Activated T-cell treated with anti-CD3 and anti-CD28 coated beads, Interleukin-2, amount 50 U/mL, for 1 hour (primary cell): ENCODE results near the gene DEDD.

ENCODE experiments used
- DNase-seq: peaks from one replicate; pipeline ENCODE4 v3.0.0-alpha.2; 2020

Gene DEDD

DNA sequence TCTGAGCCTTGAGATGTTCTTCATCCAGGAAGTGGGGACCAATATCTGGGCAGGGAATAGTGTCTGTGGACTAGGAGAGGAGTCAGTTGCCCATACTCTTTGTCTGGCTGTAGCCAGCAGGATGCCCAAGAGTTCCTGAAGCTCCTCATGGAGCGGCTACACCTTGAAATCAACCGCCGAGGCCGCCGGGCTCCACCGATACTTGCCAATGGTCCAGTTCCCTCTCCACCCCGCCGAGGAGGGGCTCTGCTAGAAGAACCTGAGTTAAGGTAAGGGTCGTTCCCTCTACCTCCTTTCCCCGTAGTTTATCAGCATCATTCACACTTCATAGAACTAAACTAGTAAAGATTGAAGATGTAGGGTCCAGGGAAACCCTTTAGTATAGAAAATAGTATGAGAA lies 30.3 kb upstream of the DEDD start:
- no peak for DNase-seq

DNA sequence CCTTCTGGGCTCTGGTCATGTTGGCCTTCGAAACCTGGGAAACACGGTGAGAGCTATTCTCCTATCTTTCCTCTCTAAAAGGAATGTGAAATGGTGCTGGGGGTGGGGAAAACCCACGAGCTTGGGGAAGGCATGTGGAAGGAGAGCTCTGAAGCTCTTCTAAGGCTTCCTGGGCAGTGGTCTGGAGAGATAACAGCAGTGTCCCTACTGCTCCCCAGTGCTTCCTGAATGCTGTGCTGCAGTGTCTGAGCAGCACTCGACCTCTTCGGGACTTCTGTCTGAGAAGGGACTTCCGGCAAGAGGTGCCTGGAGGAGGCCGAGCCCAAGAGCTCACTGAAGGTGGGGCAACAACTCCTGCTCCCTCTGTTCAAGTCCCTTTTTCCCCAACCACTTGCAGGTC lies 29.6 kb upstream of the DEDD start:
- DNase-seq: no peak

DNA sequence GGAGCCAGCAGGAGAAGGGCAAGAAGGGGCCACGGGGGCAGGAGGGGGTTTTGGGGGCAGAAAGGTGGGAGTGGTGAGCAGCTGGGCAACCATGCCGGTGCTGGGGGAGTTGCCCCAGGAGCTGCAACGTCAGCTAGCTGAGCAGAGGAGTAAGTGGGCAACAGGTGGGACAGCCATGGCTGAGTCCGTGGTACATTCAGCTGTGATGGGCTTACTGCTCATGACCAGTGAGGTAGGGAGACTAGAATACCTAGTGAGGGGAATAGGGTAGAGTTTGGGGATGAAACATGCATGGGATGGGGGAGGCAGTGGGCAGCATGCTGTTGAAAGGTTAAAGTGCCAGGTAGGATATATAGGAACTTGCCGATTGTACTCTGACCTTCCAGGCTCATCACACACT lies 29.2 kb upstream of the DEDD start:
- no peak for DNase-seq

DNA sequence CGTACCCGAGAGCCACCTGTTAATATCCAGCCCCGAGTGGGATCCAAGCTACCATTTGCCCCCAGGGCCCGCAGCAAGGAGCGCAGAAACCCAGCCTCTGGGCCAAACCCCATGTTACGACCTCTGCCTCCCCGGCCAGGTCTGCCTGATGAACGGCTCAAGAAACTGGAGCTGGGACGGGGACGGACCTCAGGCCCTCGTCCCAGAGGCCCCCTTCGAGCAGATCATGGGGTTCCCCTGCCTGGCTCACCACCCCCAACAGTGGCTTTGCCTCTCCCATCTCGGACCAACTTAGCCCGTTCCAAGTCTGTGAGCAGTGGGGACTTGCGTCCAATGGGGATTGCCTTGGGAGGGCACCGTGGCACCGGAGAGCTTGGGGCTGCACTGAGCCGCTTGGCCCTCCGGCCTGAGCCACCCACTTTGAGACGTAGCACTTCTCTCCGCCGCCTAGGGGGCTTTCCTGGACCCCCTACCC lies 28.2 kb upstream of the DEDD start:
- DNase-seq: no peak

DNA sequence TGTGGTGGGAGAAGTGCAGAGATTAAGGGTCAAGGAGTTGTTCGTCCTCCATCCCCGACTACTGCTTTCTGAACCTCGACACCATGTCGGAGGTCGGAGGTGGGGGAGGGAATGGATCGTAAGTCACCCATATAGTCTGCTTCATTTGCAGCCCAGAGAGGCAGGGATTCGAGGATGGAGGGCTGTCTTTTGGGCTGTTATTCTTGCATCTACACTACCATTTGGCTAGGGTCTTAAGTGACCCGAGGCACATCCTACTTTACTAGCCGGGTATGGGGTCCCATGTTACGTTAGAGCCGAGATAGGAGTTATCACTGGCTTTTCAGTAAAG lies 27.4 kb upstream of the DEDD start:
- DNase-seq: no peak

DNA sequence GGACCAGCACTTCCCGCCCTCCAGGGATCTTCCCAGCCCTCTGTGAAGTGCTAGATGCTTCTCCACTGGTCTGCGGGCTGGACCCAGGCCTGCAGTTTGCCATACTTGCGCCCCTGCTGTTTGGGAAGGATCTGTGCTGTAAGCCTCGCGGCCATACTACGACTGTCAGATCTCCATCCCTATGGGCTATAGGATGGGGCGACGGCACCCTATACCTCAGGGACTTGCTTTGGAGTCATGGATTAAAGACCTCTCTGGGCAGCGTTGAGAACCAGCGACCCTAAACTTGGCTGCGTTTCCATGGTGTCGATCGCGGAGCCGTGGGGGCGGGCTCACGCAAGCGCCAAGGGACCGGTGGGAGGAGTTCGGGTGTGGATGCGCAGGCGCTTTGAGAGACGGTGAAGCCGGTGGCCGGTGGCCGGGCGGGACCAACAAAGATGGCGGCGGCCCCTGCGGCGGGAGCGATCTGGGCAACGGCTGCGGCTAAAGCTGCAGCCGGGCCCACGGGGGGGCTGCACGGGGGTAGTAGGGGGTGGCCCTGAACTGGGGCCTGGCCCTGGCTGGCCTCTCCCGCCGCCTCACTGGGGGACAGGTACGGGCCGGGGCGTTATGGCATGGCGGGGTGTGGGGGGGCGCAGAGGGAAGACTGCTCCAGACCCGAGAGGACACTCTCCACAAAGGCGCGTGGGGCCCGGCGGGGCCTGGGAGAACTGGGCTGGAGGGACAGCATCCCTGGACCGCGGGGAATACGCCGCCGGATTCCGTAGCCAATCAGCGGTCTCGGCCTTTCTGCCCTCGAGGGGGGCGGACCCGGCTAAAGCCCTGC lies 26.8 kb upstream of the DEDD start, which contains the start of gene USP21:
USP21 (plus strand) TSS at position 414 of the 826 bp plus-strand sequence. CDS start 1,141 bp downstream, outside the sequence.
- DNase-seq: peak; percentile 93

DNA sequence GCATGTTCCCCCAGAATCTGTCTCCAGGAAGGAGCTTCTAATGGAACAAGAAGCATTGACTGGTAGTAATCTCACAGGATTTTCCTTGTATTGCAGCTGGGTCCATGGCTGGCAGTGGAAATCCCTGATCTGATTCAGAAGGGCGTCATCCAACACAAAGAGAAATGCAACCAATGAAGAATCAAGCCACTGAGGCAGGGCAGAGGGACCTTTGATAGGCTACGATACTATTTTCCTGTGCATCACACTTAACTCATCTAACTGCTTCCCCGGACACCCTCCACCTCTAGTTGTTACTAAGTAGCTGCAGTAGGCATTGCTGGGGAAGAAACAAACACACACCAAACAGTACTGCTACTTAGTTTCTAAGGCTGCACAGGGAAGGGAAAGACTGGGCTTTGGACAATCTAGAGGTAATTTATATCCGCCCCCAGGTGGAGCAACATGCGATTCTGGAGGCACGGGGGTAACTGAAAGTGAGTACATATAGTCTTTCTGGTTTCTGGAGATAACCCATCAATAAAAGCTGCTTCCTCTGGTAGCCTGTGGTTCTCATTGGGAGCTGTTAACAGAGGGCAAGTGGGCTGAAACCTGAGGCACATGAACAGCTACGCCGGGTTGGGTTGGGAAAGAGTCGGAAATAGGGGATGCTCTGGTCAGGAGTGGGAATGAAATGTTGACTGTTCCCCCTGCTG lies 26.0 kb upstream of the DEDD start:
- no peak for DNase-seq

DNA sequence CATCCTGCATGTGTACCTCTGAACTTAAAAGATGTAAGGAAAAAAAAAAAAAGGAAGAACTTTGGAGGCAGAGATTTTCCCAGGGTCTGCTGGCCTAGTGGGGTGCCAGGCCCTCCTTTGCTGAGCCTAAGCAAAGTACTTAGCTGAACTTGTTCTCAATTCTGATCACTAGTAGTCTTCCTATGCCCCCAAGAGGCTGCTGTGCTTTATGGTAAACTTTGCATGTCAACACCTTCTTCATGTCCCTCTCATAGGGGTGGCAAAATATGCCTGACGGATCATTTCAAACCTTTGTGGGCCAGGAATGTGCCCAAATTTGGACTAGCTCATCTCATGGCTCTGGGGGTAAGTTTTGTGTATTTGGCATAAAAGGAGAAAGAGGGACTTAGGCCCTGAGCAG lies 25.4 kb upstream of the DEDD start:
- DNase-seq: no peak

DNA sequence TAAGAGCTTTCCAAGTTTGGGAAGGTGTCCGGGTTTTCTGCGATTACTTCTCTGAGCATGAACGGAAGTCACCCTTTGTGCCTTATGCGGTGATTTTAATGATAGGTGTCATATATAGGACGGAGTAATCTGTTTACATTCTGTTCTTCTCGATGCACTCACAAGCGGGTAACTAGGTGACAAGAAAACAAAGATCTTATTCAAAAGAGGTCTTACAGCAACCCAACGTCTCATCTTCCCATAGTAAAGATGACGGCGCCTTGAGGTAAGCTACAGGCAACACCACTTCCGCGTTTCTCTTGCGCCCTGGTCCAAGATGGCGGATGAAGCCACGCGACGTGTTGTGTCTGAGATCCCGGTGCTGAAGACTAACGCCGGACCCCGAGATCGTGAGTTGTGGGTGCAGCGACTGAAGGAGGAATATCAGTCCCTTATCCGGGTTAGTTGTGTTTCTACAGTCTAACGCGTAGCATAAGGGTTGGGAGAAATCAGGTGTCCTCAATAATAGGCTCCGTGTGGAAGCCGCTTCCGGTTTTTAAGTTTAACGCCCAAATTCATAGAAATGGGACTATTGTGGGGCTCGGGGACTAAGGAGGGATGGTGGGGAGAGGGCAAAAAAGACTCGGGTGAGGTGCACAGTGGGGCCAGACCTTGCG lies 21.3 kb upstream of the DEDD start, which contains the start of gene UFC1:
UFC1 (plus strand) TSS at position 297 of the 656 bp plus-strand sequence; CDS start at position 317, 20 bp downstream.
- peak; percentile 80 for DNase-seq

DNA sequence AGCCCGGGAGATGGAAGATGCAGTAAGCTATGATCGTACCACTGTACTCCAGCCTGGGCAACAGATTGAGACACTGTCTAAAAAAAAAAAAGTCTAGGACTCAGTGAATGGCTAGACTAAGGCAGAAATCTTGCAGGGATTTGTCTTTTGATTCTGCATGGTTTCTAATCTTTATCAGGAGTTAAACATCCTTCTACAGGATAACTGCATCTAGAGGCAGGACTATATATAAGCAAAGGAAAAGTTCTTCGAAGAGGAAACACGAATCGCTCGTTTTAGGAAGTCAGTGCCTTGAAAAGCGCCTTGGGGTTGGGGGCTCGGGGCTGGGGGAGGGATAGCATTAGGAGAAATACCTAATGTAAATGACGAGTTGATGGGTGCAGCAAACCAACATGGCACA lies 20.7 kb upstream of the DEDD start:
- DNase-seq: no peak

DNA sequence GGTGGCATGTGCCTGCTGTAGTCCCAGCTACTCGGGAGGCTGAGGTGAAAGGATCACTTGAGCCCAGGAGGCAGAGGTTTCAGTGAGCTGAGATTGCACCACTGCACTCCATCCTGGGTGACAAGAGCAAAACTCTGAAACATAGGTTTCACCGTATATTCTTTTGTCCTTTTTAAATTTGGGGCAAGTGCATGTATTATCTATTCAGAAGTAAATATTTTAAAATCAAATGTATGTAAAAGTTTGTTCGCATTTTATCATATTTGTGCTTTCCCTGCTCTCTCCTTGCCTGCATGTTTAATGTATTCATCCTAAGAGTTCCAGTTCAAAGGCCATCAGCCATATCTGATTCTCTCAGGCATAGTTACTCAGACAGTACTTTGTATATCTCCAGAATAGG lies 13.4 kb upstream of the DEDD start:
- no peak for DNase-seq

DNA sequence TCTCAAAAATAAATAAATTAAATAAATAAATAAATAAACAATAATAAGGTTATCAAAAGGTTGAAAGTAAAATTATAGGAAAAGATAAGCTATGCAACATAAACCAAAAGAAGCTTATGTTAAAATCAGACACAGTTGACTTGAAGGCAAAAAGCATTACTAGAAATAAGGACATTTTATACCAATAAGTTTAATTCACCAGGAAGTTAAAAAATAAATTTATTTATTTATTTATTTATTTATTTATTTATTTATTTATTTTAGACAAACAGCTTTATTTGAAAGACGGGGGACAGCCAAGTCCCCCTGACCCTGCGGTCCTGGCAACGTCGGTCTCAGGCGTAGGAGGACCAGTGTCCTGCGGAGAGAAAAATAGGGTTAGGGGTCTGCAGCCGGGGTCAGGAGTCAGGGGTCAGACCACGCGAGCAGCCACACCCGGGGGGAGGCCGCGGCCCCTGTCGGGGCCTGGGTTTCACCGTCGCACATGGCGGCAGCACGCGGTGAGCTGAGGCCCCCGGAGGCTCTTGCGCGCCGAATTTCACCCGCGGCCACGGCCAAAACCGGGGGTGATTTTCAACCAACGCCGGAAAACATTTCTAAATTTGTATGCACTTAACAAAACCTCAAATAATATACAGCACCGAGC lies 8.4 kb upstream of the DEDD start:
- no peak for DNase-seq

DNA sequence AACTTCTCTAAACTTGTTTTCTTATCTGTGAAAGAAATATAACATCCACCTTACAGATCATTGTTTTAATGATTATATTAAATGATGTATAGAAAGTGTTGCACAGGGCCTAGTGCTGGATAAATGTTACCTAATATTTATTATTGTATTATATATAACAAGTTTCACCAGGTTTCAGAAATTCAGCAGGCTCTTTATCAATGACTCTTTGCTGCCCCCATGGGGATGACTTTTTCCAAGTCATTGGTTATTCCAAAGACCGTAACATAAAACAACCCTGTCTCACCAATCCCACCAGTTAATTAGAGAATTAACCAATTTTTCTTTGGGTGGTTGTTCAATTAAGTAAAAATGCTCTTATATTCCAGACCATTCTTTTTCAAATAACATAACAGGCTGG lies 7.3 kb upstream of the DEDD start:
- DNase-seq: no peak

DNA sequence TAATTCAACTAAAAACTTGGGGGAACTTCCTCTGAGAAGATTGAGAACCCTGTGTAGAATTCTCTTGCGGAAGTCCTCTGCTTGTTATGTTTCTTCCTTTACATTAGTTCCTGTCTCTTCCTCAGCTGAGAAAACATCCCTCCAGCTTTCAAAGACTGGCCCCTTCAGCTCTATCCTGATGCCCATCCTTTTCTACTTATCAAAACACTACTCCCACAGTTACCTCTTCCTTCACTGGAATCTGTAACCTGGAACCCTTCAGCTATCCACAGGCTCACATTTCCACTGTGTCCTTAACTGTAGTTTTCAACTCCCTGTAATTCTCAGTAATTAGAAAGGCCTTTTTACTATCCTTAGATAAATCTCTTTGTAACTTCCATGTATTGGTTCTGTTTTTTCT lies 6.0 kb upstream of the DEDD start:
- DNase-seq: no peak

DNA sequence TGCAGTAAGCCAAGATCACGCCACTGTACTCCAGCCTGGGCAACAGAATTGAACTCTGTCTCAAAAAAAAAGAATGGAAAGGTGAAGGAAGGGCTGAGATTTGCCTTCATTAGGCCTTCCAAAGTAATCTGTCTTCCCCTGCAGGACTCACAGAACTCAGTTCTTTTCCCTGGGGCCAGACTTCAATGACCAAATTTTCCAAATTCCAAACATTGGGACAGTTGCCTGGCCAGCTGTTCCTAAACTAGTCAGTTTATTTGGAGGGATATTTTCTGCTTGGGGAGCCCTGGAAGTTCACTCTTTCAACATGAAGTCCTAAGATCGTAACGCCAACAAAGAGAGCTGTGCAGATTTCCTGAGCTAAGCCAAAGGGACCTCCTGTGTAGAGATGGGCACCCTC lies 5.4 kb upstream of the DEDD start:
- no peak for DNase-seq

DNA sequence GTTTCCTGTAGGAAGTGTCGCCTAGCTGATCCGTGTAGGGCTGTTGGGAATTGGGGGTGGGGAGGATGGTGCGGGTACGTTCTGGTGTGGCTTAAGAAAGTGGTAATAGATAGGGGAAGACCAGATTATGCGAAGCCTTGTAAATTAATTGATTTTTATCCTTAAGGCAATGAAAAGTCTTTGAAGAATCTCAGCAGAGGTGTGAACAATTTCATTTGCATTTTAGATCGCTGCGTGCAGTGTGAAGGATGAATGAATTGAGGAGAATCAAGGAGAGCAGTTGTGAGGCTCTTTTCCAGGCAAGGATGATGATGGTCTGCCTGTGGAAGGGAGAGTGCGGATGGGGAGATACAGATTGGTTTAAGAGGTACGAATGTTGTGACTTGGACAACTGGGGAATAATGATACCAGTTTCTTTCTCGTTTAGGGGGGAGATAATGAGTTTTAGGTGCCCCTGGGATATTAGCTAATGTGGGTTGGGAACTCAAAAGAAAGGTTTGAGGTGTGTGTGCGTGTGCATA lies 813 bp upstream of the DEDD start:
- DNase-seq: no peak

DNA sequence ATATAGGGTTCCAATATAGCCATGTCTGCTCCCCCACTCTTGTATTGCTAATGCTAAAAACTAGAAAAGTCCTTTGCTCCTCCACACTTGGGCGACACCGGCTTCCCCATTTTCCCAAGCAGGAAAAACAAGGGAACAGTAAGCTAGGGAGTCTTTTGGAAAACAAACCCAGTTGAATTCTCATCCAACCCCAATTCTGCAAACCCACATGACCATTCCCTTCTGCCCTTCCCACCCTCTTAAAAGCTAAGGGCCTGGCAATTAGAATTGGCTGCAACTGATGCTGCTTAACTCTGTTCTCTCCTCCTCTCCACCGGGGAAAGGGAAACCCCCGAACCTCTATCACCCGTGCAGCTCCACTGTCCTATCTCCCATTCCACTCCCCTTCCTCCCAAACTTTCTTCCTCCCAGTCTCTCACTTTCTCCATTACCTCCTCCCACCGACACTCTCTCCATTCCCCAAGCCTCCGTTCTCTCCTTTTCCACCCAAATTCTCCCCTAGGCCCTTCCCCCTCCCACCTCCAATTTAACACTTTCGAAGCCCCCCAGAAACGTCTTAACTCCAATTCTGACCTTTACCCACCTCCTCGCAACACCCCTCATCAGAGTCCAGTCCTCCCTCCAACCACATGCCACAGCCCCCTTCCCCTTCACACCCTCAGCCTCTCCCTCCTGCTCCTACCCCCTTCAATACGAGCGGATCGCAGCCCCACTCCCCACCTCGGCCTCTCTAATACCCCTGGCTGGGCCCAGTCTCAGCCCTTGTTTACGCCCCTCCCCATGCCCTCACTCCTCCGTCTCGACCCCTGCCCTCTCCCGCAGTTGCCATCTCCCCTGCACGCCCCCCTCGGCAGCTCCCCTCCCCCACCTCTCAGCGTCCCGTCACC lies 701 bp downstream of the DEDD start:
- no peak for DNase-seq

DNA sequence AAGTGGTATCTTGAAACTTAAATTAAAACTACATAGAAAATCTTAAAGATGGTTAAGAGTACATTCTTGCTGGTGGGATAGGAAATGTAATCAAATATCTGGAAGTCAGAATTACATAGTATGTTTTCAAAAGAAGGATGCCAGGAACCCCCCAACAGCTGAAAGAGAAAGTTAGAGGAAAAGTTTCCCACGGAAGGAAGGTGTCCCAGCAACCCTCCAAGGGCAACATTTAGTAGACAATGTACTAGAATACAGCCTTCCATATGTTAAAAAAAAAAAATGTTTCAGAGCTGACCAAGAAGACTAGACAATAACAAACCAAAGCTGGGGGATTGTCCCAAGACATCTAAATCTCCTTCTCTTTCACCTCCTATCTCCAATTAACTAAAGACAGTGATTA lies 2.2 kb downstream of the DEDD start:
- no peak for DNase-seq

DNA sequence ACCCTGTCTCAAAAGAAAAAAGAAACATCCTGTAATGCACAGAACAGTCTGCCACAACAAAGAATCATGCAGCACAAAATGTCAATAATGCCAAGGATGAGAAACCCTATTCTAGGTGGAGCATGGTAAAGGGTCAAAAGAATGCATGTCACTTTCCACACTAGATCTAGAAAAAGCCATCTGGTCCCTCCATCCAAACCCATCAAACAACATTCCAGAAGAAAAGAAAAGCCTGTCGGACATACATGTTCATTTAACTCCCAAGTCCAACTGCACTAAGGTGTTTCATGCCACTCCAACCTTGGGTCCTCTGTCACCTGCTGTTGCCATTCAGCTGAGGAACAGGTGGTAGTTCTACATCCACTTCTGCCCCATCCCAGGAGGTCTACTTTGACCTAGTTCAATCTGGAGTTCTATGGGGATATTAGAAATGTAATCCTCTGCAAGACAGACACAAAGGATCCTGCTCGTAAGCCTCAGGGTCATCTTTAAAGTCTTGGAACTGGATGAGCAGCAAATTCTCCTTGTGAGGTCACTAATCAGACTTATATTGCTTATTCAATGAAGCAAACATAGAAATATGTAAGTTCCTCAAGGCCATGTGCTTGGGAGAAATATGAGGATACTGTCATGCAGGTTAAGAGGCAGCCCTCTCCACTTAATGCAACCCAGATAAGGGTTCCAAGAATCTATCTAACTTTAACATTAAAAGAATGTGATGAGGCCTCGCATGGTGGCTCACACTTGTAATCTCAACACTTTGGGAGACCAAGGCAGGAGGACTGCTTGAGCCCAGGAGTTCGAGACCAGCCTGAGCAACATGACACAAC lies 3.7 kb downstream of the DEDD start:
- DNase-seq: no peak

DNA sequence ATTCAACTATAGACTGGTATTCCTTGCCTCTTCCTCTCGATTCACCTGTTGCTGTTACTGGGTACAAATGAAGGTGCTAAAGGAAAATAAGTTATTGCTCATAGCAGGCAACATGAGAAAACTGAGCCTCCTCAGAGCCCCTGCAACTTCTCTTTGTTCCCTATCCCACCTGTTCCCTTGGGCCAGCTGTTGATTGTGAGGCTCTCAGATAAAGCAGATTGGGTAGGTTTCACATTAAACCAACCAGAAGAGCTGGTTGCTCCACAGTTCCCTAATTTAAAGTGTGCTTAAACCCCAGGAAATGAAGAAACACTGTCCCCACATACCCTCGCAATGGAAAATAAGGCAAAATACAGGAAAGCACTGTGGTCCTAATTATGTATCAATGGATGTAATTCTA lies 4.8 kb downstream of the DEDD start:
- DNase-seq: no peak

DNA sequence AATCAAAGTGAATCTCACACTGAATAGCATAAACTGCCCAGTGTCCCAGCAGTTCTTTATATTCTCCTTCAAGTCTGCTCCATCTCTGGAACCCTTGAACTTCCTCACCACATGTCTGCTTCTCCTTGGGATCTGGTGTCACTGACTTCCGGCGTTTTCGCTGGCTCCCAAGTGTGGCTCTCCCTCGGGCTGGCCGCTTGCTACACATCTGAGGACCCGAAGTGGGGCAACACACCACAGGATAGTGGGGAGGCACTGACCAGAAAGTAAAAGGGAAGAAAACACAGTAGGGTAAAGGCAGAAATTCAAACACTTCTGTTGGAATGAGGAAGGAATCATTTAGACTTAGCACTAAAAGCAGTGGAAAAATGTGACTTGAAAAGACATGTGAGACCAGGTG lies 9.5 kb downstream of the DEDD start:
- no peak for DNase-seq
